Smooth muscle cell (in vitro differentiated cells): ENCODE measurements around the gene SLCO3A1. TPM values are rescaled to one million over a fixed set of nuclear protein-coding genes. Genes with fewer than 3 reads are reported as not detected.

Experiments
- DNase-seq: peaks from one replicate; lab custom pipeline; 2025; ENCODE audit not compliant: unreplicated experiment; lab: John Stamatoyannopoulos, UW
- H2AFZ ChIP-seq: fragments of 200-600 bp; sonication (generic); 2 replicates; pipeline ENCODE4 v1.6.0; 2016; ENCODE audit warnings: antibody characterized with exemption, low read depth, mild to moderate bottlenecking
- H3F3A ChIP-seq: fragments of 200-600 bp; sonication (generic); 2 replicates; pipeline ENCODE4 v1.6.0; 2017; ENCODE audit warnings: antibody characterized with exemption, low read depth
- H3K27ac ChIP-seq: fragments of 200-600 bp; sonication (generic); 2 replicates; pipeline ENCODE4 v1.5.1; 2016; ENCODE audit warnings: low read depth, mild to moderate bottlenecking
- H3K27me3 ChIP-seq: fragments of 200-600 bp; sonication (generic); 2 replicates; pipeline ENCODE4 v1.6.1; 2016; ENCODE audit warnings: low read depth, mild to moderate bottlenecking
- H3K36me3 ChIP-seq: fragments of 200-600 bp; sonication (generic); 2 replicates; pipeline ENCODE4 v1.5.1; 2016; ENCODE audit warnings: low read depth
- H3K4me1 ChIP-seq: fragments of 200-600 bp; sonication (generic); 2 replicates; pipeline ENCODE4 v1.5.1; 2016; ENCODE audit warnings: low read depth
- H3K4me2 ChIP-seq: fragments of 200-600 bp; sonication (generic); 2 replicates; pipeline ENCODE4 v1.6.0; 2016; ENCODE audit warnings: mild to moderate bottlenecking
- H3K4me3 ChIP-seq: fragments of 200-600 bp; sonication (generic); 2 replicates; pipeline ENCODE4 v1.5.1; 2016; ENCODE audit warnings: mild to moderate bottlenecking
- H3K79me2 ChIP-seq: fragments of 200-600 bp; sonication (generic); 2 replicates; pipeline ENCODE4 v1.6.0; 2016; ENCODE audit warnings: low read depth, mild to moderate bottlenecking
- H3K9ac ChIP-seq: fragments of 200-600 bp; sonication (generic); 2 replicates; pipeline ENCODE4 v1.6.0; 2016; ENCODE audit warnings: low read depth
- H3K9me3 ChIP-seq: fragments of 200-600 bp; sonication (generic); replicated peaks from 2 replicates; pipeline ENCODE4 v1.5.1; 2016; ENCODE audit warnings: low read depth
- H4K20me1 ChIP-seq: fragments of 200-600 bp; sonication (generic); 2 replicates; pipeline ENCODE4 v1.6.0; 2016; ENCODE audit warnings: low read depth
- CTCF ChIP-seq: fragments of 200-600 bp; sonication (generic); IDR thresholded peaks from 2 replicates; pipeline ENCODE4 v1.5.1; 2017; ENCODE audit warnings: borderline replicate concordance, mild to moderate bottlenecking, antibody characterized with exemption; ENCODE audit not compliant: insufficient read depth, poor library complexity, severe bottlenecking
- WGBS: methylation state at CpG from one replicate; pipeline ENCODE4 v1.1.7; 2016; ENCODE audit warnings: low lambda C conversion rate; 5-methylcytosine and 5-hydroxymethylcytosine counted together
- polyA plus RNA-seq: library from polyadenylated mRNA; unstranded; fragments of >200 nt; fragmentation: Nextera tagmentation; extraction: Ambion mirVana; gene quantifications from 2 replicates; pipeline ENCODE4 v1.2.1, GENCODE V29; 2016
- total RNA-seq: library from RNA; depleted of rRNA; stranded (reverse); fragments of >200 nt; gene quantifications from 2 replicates; pipeline ENCODE4 v1.2.3, GENCODE V29; 2014

Gene SLCO3A1
- total and polyA plus RNA-seq, 2 experiments from 2014 or later: 1.3 to 12.6 TPM

- H3K27ac ChIP-seq: no peak overlapping the region
- no peaks in the 10 kb centered on the region for H4K20me1 ChIP-seq
- no peaks in the 10 kb centered on the region for H3F3A ChIP-seq
- H2AFZ ChIP-seq: no peak overlapping the region
- H3K36me3 ChIP-seq: no peaks in the 10 kb centered on the region
- no peaks in the 10 kb centered on the region for H3K4me1 ChIP-seq
- H3K9ac ChIP-seq: no peak overlapping the region
- DNase-seq: no peak
- 88% methylated on average over 10 of the region's 10 CpGs for WGBS
- no peaks in the 10 kb centered on the region for H3K27me3 ChIP-seq
- no peak for TF ChIP-seq CTCF
- no peaks in the 10 kb centered on the region for H3K9me3 ChIP-seq
- H3K4me3 ChIP-seq: no peak overlapping the region
- no peaks in the 10 kb centered on the region for H3K79me2 ChIP-seq
- no peak overlapping the region for H3K4me2 ChIP-seq
Observed at GRCh38 chr15:91915576-91915975, 62.1 kb downstream of the SLCO3A1 start.

GRCh38 chr15:91916051-91916450 is 62.5 kb downstream of the SLCO3A1 start:
- no peak overlapping the region for H3K9ac ChIP-seq
- H3K4me3 ChIP-seq: no peak overlapping the region
- no peak overlapping the region for H3K4me2 ChIP-seq
- H3K36me3 ChIP-seq: no peaks in the 10 kb centered on the region
- H3K27me3 ChIP-seq: no peaks in the 10 kb centered on the region
- DNase-seq: no peak
- no peaks in the 10 kb centered on the region for H3K79me2 ChIP-seq
- no peak overlapping the region for H3K27ac ChIP-seq
- no peak overlapping the region for H2AFZ ChIP-seq
- H3K4me1 ChIP-seq: no peaks in the 10 kb centered on the region
- WGBS: 97% methylated on average over 48 of the region's 48 CpGs
- H3F3A ChIP-seq: no peaks in the 10 kb centered on the region
- no peaks in the 10 kb centered on the region for H4K20me1 ChIP-seq
- H3K9me3 ChIP-seq: no peaks in the 10 kb centered on the region
- TF ChIP-seq CTCF: no peak

- no peaks in the 10 kb centered on the region for H3K9me3 ChIP-seq
- H4K20me1 ChIP-seq: no peaks in the 10 kb centered on the region
- no peak overlapping the region for H3K4me2 ChIP-seq
- TF ChIP-seq CTCF: no peak
- no peak overlapping the region for H3K27ac ChIP-seq
- H3K4me3 ChIP-seq: no peak overlapping the region
- no peaks in the 10 kb centered on the region for H3K27me3 ChIP-seq
- no peaks in the 10 kb centered on the region for H3K4me1 ChIP-seq
- H3K79me2 ChIP-seq: no peaks in the 10 kb centered on the region
- WGBS: 96% methylated on average over 4 of the region's 4 CpGs
- no peaks in the 10 kb centered on the region for H3K36me3 ChIP-seq
- H2AFZ ChIP-seq: no peak overlapping the region
- no peak for DNase-seq
- no peak overlapping the region for H3K9ac ChIP-seq
- no peaks in the 10 kb centered on the region for H3F3A ChIP-seq
Observed at GRCh38 chr15:91917686-91918360, 64.3 kb downstream of the SLCO3A1 start.

GRCh38 chr15:91919014-91919534 is 65.6 kb downstream of the SLCO3A1 start:
- no peak for DNase-seq
- H3K27ac ChIP-seq: no peak overlapping the region
- H3K4me2 ChIP-seq: no peak overlapping the region
- H3K9me3 ChIP-seq: no peaks in the 10 kb centered on the region
- H3K79me2 ChIP-seq: no peaks in the 10 kb centered on the region
- no peak for TF ChIP-seq CTCF
- H2AFZ ChIP-seq: no peak overlapping the region
- H3K36me3 ChIP-seq: no peaks in the 10 kb centered on the region
- H4K20me1 ChIP-seq: no peaks in the 10 kb centered on the region
- 93% methylated on average over 15 of the region's 15 CpGs for WGBS
- no peaks in the 10 kb centered on the region for H3K27me3 ChIP-seq
- H3F3A ChIP-seq: no peaks in the 10 kb centered on the region
- no peak overlapping the region for H3K4me3 ChIP-seq
- no peak overlapping the region for H3K9ac ChIP-seq
- no peaks in the 10 kb centered on the region for H3K4me1 ChIP-seq
